NCI-H774 (cell line): ENCODE results near the gene PLXNA3.
"Not testable (repeated sequence)": the region's sequence is repeated elsewhere in the genome, so short reads cannot be mapped to it uniquely, and the experiment has no call there.

Experiments
- DNase-seq: peaks from one replicate; lab custom pipeline; 2025; lab: John Stamatoyannopoulos, UW

Gene PLXNA3

DNA sequence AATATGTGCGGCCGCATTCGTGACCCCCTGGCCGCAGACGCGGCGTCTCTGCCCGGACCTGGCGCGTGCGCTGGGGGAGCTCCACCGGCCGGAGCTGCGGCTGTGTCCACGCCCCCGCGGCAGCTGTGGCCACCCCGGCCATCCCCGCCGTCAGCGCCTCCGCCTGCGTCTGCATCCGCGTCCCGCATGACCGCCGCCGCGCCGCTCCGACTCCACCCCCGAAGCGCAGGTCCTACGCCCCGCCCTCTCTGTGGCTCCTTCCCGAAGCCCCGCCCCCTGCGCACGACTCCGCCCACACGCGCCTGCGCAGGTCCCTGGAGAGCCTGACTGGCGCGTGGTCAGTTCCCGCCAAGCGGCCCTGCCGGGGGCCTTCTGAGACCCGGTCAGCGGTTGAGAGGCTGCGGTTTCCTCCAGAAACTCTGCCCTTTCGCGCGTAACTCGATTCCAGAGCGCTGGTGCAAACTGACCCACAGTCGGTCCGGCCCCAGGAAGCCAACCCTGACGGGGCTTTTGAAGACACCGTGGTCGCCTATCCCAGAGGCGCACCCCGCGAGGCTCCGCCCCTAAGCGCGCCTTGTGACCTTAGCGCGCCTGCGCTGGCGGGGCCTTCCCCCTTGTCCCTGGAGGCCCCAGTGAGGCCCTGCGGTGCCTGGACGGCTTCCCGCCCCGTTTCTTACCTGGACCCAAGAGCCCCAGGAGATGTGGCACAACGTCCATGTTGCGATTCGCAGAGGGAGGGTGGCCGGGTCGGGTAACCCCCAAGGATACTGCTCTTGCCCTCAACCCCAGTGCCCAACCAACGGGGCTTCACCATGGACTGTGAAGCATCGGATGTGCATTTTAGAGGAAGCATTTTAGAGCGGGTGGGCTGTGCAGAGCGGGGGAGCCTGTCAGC lies 20.9 kb downstream of the PLXNA3 start, which contains the start of gene LAGE3:
LAGE3 (minus strand) TSS at position 554 of the 895 bp plus-strand sequence; CDS start at position 188, 366 bp downstream.
- DNase-seq, result peak; percentile 91

DNA sequence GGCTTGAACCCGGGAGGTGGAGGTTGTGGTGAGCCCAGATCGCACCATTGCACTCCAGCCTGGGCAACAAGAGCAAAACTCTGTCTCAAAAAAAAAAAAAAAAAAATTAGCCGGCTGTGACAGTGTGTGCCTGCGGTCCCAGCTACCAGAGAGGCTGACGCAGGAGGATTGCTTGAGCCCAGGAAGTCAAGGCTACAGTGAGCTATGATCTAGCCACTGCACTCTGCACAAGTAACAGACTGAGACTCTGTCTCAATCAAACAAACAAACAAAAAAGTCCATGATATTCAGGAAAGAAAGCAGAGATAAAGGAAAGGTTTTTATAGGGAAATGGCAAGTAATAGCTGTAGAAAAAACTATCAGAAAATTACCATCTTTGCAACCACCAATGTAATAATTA lies 23.1 kb downstream of the PLXNA3 start:
- no peak for DNase-seq

DNA sequence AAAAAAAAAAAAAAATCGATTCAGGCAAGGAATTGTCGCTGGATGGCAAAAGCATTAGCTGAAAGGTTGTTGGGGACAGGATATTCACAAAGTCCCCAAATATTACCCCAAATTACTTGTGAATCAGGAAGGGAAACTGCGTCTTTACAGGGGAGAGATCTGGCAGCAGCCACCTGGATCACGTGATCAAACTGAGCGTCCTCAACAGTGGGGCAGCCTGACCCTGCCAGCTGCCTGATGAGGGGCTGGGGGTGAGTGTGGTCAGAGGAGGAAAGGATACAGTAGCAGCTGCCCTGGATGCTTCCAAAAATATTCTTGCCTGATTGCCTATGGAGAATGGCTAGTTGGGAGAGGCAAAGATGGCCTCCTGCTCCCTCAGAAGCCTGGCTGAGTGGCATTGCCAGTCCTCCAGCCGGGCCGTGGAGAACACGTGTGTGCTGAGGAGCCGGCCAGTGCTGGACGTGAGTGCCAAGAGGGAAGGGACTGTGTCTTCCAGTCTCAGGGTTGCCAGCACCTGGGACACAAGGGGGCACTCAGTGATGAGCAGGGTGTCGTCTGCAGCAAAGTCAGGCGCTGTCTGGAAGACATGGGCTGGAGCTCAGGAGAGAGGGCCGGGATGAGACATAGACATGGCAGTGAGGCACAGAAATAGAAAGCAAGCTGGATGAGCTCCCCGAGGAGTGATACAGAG lies 24.0 kb downstream of the PLXNA3 start:
- DNase-seq, result no peak

DNA sequence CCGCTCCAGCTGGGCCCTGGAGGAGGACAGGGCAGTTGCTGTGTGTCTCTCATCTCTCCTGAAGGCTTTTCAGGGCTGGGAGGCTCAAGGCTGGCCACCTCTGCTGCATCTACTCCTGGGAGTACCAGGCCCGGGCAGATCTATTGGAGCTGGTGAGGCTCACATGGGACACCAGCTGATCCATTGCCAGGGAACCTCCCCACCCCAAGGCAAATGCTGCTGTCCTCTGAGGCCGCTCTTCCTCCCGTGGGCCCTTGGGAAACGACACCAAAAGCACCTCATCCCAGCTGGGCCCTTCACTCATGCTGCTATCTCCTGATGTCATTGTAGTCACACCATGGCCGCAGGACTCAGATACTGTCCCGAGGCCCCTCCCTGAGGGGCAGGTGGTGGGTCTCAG lies 24.7 kb downstream of the PLXNA3 start:
- DNase-seq, result no peak

DNA sequence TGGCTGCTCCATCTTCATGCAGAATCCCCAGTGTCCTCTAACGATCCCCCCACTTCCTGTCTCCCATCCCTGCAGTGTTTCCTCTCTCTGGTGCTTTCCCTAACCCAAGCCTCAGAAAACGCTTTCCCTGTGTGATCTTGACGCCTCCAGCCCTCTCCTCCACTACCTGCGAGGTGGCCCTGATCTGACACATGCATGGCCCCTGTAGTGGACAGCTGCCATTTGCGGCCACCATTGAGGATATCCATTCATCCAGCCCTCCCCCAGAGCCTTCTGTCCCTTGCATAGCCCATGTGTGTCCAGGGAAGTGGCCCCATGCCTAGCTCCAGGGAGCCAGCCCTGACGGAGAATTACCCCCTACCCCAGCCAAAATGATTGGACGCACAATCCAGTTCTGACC lies 25.2 kb downstream of the PLXNA3 start:
- DNase-seq, result no peak

DNA sequence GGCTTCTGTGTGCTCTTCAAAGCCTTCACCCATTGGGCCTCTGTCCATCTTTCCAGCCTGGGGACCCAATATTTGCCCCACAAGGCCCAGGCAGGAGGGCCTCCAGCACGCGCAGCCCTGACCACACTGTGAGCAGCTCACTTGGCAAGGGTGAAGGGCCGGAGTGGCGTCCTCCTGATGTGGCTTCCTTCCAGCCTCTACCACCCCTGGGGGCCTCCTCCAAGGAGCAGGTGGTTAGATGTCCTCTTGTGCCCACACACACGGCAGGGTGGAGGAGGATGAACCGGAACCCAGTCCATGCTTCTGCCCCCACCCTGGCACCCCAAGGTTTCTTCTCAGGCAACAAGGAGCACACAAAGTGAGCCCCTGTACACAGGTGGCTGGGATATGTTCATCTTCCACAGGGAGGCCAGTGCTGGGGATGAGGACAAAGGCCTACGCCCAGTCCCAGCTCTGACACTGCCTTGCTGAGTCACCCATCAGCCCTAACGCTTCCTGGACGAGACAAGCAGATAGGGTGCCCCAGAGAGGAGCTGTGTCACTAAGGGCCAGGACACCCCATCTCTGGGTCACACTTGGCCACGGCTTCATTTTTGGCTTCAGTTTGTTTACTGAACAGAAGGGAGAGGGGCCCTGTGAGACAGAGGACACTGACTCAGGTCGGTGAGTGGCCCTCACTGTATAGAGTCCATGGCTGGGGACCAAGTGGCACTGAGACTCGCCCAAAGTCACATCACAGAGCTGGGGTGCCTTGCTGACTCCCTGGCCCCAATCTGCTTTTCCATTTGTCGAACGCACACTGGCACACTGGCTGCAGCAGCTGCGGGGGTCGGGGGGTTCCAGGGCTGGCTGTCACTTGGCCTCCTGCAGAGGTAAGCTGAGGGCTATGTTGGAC lies 26.4 kb downstream of the PLXNA3 start:
- no peak for DNase-seq

DNA sequence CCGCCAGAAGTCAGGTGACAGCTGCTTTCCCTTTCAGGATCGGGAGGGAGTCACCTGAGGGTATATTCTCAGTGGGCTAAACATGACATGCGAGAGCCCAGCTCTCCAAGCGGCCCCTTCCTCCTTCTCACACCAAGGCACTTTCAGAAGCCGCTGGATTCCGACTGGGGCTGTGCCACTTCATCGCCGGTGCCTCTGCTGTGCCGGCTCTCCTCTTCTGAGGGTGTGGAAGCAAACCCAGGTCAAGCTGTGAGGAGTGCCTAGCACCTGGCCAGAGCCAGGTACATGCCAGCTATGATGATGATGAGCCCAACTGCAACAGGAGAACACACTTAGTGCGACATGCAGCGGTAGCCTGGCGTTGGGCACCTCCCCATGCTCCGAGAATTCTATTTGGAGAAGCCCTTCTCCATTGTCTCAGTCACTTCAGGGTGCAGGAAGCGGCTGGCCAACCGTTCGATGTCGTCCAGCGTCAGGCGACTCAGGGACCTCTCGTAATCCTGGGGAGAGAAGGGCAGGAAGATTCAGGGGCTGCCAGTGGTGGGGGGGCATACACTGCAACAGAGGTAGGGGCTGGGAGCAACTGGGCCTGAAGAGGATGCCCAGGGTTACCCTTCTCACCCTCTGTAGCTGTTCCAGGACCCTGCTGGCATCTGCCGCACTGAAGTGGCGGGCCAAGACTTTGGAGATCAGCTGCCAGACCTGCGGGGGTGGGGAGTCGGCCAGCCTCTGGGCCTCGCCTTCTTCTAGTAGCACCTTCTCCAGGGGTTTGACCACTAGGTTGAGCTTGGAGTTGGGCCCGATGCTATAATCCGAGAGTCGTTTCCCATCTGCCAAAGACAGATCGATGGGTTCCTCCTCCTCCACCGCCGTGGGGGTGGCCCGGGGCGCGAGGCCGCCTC lies 27.3 kb downstream of the PLXNA3 start:
- DNase-seq, result no peak

DNA sequence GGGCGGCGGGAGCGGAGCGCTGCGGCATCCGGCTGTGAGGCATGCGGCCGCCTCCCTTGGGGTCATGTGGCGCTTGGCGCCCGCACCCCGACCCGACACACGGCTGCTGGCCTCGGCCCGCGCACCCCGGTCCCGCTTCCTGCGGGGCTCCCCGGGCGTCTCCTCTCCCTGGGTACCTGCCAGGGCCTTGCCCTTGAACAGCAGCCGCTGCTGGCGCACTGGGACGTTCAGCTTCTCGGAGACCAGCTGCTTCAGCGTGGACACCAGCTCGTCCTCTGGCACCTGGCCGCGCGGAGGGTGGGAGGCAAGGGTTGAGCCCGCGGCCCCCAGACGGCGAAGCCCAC lies 27.9 kb downstream of the PLXNA3 start:
- no peak for DNase-seq

DNA sequence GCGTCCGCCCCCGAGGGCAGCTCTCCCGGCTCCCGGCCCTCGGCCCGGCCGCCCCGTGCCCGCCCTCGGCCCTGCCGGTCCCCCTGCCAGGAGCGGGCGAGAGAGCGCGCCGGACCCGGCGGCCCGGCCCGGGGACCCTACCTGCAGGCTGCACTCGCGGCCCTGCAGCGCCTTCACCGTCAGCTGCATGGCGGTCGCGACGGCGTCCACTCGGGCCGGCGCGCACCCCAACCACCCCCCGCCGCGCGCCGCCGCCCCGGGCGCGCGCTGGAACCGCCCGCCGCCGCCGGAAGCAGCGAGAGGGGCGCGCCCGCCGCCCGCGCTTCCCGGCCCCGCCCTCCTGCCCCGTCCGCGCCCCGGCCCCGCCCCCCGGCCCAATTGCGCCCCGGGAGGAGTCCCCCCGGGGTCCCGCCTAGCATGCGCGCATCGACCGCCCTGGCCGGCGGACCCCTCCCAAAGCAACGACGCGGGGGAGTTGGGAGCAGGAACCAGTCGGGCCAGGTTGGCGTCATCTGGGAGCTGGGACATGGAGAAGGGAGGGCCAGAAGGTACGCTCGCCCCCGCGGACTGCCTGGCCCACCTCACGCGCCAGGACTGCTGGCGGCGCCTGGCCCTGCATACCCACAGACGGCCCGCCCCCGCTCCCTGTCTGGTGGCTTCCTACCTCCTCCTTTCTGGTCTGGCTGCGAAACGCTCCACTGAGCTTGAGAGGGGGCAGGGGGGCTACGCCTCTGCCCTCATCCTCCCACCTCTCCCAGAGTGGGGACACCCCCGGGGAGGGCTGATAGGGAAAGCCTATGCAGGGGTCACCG lies 28.5 kb downstream of the PLXNA3 start, which contains the start of gene UBL4A:
UBL4A (minus strand) TSS at position 220 of the 812 bp plus-strand sequence; CDS start at position 189, 31 bp downstream.
- DNase-seq, result peak; percentile 48

DNA sequence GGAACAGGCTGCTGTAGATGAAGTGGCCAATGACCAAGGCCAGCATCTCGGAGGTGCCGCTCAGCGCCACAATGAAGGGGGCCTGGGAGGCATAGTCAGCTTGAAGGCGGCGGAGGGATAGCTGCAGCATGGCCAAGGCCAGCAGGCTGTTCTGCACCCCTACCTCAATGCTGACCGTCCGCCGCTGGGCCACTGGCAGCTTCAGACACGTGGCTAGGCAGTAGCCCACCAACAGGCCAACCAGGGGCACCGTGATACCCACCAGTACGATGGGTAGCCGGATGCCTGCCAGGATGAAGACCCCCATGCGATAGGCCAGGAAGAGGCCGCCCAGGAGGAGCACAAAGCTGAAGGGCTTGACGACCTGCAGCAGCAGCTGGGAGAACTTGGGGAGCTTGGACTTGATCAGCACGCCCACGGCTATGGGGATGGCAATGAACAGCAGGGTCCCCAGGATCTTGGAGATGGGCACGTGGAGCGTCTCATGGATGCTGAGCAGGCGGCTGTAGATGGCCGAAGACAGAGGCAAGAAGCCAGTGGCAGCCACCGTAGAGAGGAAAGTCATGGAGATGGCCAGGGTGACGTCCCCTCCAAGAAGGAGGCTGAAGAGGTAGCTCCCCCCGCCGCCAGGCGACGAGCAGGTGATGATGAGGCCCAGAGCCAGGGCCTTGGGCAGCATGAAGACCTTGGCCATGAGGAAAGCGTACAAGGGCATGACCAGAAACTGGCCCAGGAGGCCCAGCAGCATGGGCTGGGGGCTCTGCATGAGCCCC lies 29.6 kb downstream of the PLXNA3 start:
- DNase-seq, result no peak

DNA sequence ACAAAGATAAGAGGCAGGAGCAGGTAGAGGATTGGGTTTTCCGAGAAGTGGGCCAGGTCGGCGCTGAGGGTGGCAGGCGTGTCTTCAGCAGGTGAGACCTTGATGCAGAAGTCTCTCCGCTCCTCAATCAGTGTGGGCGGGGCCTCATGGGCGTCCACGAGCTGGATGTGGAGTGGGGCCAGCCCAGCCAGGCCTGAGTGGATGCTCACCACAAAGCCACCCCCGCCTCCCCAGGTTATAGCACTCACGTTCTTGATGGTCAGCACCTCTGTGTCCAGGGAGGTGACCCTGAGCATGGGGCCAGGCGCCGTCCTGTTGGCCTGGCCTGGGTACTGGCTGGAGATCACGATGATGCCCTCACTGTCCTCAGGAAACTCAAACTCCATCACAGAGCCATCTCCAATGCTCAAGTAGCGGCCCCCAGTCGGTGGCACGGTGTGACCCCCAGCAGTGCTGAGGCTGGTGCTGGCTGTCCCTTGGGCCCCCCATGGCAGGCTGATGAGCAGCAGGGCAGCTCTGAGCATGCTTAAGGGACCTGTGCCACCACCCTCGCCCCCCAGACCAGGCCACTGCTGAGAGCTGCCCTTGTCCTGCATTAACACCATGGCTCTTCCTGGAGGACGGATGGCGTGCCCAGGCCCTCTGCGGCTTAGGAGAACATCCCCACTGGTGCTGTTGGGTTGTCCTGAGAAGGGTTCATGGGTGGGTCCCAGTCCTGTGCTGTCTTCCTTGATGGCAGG lies 30.4 kb downstream of the PLXNA3 start:
- no peak for DNase-seq

DNA sequence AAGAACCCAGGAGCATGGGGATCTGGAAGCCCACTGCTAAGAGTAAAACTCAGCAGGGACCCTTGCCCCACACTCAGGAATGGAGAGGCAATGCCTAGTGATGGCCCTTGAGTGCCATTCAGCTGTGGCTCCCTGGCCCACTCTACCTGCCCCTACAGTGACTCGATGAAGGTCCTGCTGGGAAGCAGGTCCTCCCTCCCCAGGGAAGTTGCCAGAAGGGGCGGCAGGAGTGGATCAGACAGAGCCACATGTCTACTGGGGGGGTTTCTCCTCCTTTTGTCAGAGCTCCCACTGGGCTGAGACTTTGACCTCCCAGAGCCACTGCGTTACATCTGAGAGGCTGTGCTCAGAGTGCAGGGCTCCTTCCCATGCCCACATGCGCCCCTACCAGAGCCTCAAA lies 31.1 kb downstream of the PLXNA3 start:
- DNase-seq, result no peak

DNA sequence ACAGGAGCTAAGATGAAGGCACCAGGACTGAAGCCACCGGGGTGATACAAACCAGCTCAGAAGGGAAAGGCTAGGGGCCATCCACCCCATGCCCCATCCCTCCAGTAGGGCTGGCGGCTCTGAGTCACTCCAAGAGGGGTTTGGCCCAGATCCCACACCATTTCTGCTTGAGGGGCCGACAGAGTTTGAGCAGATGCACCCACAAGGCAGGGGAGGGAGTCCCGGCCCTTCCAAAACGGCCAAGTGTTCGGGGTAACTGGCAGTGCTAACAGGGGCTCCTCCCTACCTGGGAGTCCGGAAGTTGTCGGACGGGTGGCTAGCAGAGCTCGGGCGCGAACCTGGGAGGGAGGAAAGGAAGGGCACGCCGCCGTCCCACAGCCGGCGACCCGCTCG lies 31.9 kb downstream of the PLXNA3 start:
- DNase-seq, result no peak

DNA sequence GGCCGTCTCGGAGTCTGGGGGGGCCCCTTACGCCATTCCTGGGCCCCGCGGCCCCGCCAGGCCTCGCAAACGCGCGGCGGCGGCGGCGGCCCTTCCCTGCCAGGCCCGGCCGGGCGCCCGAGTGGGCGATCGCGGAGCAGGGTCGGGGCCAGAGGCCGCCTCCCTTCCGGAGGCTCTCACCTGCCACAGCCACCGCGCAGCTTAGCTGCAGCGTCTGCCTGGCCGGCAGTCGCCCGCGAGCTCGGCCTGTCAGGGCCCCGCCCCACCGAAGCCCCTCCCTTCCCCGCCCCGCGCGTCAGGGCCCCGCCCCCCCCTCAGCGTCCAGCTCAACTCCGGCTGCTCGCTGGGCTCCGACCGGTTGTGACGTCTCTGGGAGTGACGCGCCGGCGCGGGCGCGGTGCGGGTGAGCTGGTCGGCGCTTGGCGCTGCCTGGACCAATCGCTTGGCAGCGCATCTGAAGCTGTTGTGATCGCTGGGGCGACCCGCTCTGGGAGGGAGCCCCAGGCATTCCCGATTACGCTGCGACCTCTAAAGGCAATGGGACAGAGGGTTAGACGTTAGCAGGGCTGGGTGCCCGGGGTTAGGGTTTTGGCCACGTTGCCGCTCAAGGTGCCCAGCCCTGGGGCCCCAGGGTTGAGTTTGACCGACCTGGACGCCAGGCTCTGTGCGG lies 32.5 kb downstream of the PLXNA3 start, which contains the start of gene SLC10A3:
SLC10A3 (minus strand) TSS at position 216 of the 670 bp plus-strand sequence. CDS start 1,689 bp downstream, outside the sequence.
- peak; percentile 92 for DNase-seq

DNA sequence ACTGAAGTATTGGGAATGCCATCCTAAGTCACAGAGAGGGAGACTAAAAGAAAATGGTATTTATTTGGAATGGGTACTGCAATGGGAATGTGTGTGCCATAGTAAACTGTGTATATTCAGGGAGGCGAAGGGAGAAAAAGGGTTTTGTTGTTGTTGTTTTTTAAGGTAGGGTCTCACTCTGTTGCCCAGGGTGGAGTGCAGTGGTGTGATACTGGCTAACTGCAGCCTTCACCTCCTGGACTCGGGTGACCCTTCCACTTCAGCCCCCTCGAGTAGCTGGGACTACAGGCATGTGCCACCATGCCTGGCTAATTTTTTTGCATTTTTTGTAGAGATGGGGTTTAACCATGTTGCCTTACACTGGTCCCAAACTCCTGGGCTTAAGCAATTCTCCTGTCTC lies 36.6 kb downstream of the PLXNA3 start:
- no peak for DNase-seq

DNA sequence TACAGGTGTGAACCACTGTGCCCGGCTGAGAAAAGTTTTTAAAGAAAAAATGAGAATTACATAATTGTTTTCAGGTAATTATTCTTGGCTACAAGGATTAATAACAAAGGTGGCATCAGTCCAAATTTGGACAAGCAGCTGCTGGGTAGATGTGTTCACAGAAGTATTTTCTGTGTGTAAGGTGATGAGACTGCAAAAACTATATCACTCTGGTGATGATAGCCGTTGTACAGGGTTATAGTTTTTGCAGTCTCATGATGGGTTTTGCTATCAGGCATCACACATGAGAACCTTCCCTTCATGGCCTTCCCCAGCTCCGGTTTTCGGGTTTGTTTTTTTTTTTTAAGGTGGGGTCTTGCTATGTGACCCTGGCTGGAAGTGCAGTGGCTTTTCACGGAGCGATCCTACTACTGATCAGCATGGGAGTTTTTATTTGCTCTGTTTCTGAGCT lies 37.4 kb downstream of the PLXNA3 start:
- DNase-seq, result no peak

DNA sequence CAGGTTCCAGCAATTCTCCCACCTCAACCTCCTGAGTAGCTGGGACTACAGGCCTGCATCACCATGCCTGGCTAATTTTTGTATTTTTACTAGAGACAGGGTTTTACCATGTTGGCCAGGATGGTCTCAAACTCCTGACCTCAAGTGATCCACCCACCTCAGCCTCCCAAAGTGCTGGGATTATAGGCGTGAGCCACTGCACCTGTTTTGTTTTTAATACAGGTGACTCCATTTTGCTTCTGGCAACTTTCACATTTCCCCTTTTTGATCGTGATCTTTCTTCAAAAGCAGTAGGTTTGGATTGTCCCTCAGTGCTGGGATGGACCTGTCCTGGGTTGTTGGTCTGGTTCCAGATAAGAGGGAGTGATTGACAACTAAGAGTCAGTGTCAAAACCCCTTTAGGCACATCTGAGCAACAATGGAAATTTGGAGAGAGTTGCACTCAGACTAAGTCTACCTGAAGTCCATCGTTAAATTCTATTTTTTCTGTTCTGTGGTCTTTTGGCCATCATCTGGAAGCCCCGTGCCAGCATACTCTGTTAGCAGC lies 38.6 kb downstream of the PLXNA3 start:
- DNase-seq, result not testable (repeated sequence)

DNA sequence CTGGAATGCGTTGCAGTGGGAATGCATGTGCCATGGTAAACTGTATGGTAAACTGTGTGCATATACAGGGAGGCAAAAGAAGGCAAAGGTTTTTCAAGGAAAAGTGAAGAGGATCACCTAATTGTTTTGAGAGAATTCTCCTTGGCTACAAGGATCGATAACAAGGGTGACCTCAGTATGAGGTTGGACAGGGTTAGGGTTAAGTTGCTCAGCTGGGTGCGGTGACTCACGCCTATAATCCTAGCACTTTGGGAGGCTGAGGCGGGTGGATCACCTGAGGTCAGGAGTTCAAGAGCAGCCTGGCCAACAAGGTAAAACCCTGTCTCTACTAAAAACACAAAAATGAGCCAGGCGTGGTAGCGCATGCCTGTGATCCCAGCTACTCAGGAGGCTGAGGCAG lies 43.3 kb downstream of the PLXNA3 start:
- DNase-seq, result not testable (repeated sequence)
